ENCODE data around the gene ADAMTS16.

The ADAMTS16 gene

DNA sequence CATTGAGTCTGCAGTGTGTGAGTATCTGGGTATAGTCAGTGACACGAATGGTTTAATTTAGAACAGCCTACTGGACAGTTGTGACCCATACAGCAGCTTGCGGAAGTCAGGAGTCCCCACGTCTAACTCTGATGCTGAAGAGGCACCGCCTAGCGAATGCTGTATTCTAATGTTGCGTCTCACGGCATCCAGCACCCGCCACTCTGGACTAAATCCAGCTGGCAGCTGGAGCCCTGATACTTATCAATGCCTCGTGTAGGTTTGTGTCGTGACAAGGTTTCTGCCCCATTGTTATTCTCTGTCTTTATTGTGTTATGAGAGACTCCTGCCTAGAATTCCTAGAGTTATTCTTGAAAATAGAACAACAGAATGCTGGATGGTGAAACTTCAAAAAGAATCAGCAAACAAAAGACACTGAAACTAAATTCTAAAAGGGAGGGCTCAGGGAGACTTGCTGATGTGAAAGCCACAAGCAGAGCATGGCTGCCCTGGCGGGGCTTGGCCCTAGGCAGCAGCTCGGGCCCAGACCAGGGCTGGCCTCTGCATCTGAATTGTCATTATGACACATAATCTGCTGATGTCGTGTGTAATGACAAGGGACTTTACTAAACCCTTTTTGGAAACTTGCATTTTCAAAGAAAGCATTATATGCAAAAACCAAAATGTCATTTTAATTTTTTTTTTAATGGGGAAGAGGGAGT is 158.9 kb downstream of the ADAMTS16 start:
- Histone ChIP-seq H2AFZ (ENCODE audit: insufficient read depth, low read length, poor library complexity) (no peak overlapping the region), H3K9me3 (ENCODE audit: insufficient read depth, low read depth, low read length) (peaks cover 17% of the 10 kb centered on the region), H3K4me1 (ENCODE audit: control insufficient read depth in 1 of 2, insufficient read depth in 2 of 2, low read length in 2 of 2) (peaks cover 5 to 20% of the 10 kb centered on the region in 2 experiments), H3K18ac (ENCODE audit: low read length) (no peak overlapping the region), H3K4me2 (ENCODE audit: low read length) (no peak overlapping the region), H4K8ac (ENCODE audit: low read depth, low read length) (no peak overlapping the region), H3K4ac (ENCODE audit: low read depth, low read length) (no peak overlapping the region), H3K27me3 (ENCODE audit: insufficient read depth, low read length) (no peaks in the 10 kb centered on the region), H3K36me3 (ENCODE audit: control insufficient read depth in 1 of 2, insufficient read depth in 2 of 2, low read length in 2 of 2) (peaks cover 2 to 9% of the 10 kb centered on the region in 2 experiments), H4K12ac (ENCODE audit: low read depth, low read length) (no peak overlapping the region), H2BK5ac (ENCODE audit: low read depth, low read length, poor library complexity) (no peak overlapping the region), H3K9ac (ENCODE audit: low read length) (no peak overlapping the region), H3K23ac (ENCODE audit: low read length) (no peak overlapping the region), H3K79me2 (ENCODE audit: control insufficient read depth, insufficient read depth, low read length, poor library complexity) (no peaks in the 10 kb centered on the region), H3K4me3 (ENCODE audit: low read depth, low read length) (no peak overlapping the region), H3K27ac (ENCODE audit: low read depth, low read length) (no peak overlapping the region), H2BK12ac (ENCODE audit: low read length) (no peak overlapping the region), H2BK120ac (ENCODE audit: insufficient read depth, low read length, poor library complexity) (no peak overlapping the region), H3K79me1 (ENCODE audit: low read length) (peaks cover 11% of the 10 kb centered on the region), H2AK5ac (ENCODE audit: low read length) (no peak overlapping the region), H3K14ac (ENCODE audit: low read length) (no peak overlapping the region), H4K91ac (ENCODE audit: low read depth, low read length) (no peak overlapping the region)
- DNase-seq = no peak
- no CpG with 5 or more reads among the region's 13 CpGs for WGBS (ENCODE audit: extremely low coverage, insufficient coverage, insufficient read length)

DNA sequence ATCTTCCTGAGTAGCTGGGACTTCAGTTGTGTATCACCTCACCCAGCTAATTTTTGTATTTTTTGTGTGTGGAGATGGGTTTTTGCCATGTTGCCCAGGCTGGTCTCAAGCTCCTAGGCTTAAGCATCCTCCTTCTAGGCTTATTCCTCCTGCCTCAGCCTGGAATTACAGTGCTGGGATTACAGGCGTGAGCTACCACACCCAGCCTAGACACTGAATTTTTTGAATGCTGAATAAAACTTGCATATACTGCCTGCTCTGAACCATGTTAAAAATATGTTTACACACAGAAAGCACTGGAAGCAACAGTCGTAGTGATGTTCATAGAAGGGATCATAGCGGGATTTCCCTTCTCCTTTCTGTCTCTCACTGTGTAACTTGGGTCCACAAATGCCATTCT is 161.0 kb downstream of the ADAMTS16 start:
- no peak overlapping the region for H3K4me3 ChIP-seq (ENCODE audit: low read depth, low read length)
- H3K79me2 ChIP-seq (ENCODE audit: control insufficient read depth, insufficient read depth, low read length, poor library complexity) = no peaks in the 10 kb centered on the region
- no peak overlapping the region for H4K91ac ChIP-seq (ENCODE audit: low read depth, low read length)
- H4K8ac ChIP-seq (ENCODE audit: low read depth, low read length) = no peak overlapping the region
- no peak overlapping the region for H4K12ac ChIP-seq (ENCODE audit: low read depth, low read length)
- peaks cover 15% of the 10 kb centered on the region for H3K9me3 ChIP-seq (ENCODE audit: insufficient read depth, low read depth, low read length)
- H3K9ac ChIP-seq (ENCODE audit: low read length) = no peak overlapping the region
- peaks cover 4% of the 10 kb centered on the region for H3K79me1 ChIP-seq (ENCODE audit: low read length)
- no peak overlapping the region for H2BK5ac ChIP-seq (ENCODE audit: low read depth, low read length, poor library complexity)
- no peak overlapping the region for H2AFZ ChIP-seq (ENCODE audit: insufficient read depth, low read length, poor library complexity)
- H3K4me1 ChIP-seq (ENCODE audit: control insufficient read depth in 1 of 2, insufficient read depth in 2 of 2, low read length in 2 of 2) = peaks cover 3 to 20% of the 10 kb centered on the region in 2 experiments
- no peak overlapping the region for H2AK5ac ChIP-seq (ENCODE audit: low read length)
- no peak overlapping the region for H2BK120ac ChIP-seq (ENCODE audit: insufficient read depth, low read length, poor library complexity)
- H3K4me2 ChIP-seq (ENCODE audit: low read length) = no peak overlapping the region
- H3K36me3 ChIP-seq (ENCODE audit: control insufficient read depth in 1 of 2, insufficient read depth in 2 of 2, low read length in 2 of 2) = peaks cover 2 to 7% of the 10 kb centered on the region in 2 experiments
- H3K18ac ChIP-seq (ENCODE audit: low read length) = no peak overlapping the region
- no peaks in the 10 kb centered on the region for H3K27me3 ChIP-seq (ENCODE audit: insufficient read depth, low read length)
- no peak overlapping the region for H2BK12ac ChIP-seq (ENCODE audit: low read length)
- no peak overlapping the region for H3K27ac ChIP-seq (ENCODE audit: low read depth, low read length)
- H3K23ac ChIP-seq (ENCODE audit: low read length) = no peak overlapping the region
- no CpG with 5 or more reads among the region's 3 CpGs for WGBS (ENCODE audit: extremely low coverage, insufficient coverage, insufficient read length)
- H3K14ac ChIP-seq (ENCODE audit: low read length) = no peak overlapping the region
- H3K4ac ChIP-seq (ENCODE audit: low read depth, low read length) = no peak overlapping the region
- DNase-seq = no peak

DNA sequence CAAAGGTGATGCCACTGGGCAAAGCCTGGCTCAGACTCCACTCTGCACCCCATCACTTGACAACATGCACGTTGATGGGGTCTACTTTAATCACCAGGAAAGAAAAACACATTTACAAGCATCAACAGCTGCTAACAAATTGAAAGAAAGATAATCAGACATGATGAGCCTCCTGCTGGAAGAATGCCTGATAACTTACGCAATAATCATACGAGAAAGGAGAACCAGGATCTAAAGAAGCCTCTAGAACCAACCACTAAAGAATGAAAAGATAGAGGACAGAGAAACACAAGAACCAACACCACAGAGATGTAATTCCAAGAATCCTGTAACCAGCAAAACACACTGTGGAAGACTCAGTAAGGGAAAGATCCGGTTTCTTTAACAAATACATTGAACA is 162.1 kb downstream of the ADAMTS16 start:
- Histone ChIP-seq H3K18ac (ENCODE audit: low read length) (no peak overlapping the region), H2AK5ac (ENCODE audit: low read length) (no peak overlapping the region), H3K36me3 (ENCODE audit: control insufficient read depth in 1 of 2, insufficient read depth in 2 of 2, low read length in 2 of 2) (peaks cover 2 to 7% of the 10 kb centered on the region in 2 experiments), H4K12ac (ENCODE audit: low read depth, low read length) (no peak overlapping the region), H3K23ac (ENCODE audit: low read length) (no peak overlapping the region), H2BK120ac (ENCODE audit: insufficient read depth, low read length, poor library complexity) (no peak overlapping the region), H4K91ac (ENCODE audit: low read depth, low read length) (no peak overlapping the region), H2BK5ac (ENCODE audit: low read depth, low read length, poor library complexity) (no peak overlapping the region), H3K27me3 (ENCODE audit: insufficient read depth, low read length) (no peaks in the 10 kb centered on the region), H3K9me3 (ENCODE audit: insufficient read depth, low read depth, low read length) (peaks cover 15% of the 10 kb centered on the region), H2BK12ac (ENCODE audit: low read length) (no peak overlapping the region), H3K79me1 (ENCODE audit: low read length) (peaks cover 11% of the 10 kb centered on the region), H3K14ac (ENCODE audit: low read length) (no peak overlapping the region), H3K79me2 (ENCODE audit: control insufficient read depth, insufficient read depth, low read length, poor library complexity) (no peaks in the 10 kb centered on the region), H4K8ac (ENCODE audit: low read depth, low read length) (no peak overlapping the region), H3K4me3 (ENCODE audit: low read depth, low read length) (no peak overlapping the region), H3K27ac (ENCODE audit: low read depth, low read length) (no peak overlapping the region), H3K4ac (ENCODE audit: low read depth, low read length) (no peak overlapping the region), H2AFZ (ENCODE audit: insufficient read depth, low read length, poor library complexity) (no peak overlapping the region), H3K9ac (ENCODE audit: low read length) (no peak overlapping the region), H3K4me1 (ENCODE audit: control insufficient read depth in 1 of 2, insufficient read depth in 2 of 2, low read length in 2 of 2) (peaks cover 11 to 20% of the 10 kb centered on the region in 2 experiments), H3K4me2 (ENCODE audit: low read length) (no peak overlapping the region)
- DNase-seq = no peak
- WGBS (ENCODE audit: extremely low coverage, insufficient coverage, insufficient read length) = no CpG with 5 or more reads among the region's 4 CpGs

DNA sequence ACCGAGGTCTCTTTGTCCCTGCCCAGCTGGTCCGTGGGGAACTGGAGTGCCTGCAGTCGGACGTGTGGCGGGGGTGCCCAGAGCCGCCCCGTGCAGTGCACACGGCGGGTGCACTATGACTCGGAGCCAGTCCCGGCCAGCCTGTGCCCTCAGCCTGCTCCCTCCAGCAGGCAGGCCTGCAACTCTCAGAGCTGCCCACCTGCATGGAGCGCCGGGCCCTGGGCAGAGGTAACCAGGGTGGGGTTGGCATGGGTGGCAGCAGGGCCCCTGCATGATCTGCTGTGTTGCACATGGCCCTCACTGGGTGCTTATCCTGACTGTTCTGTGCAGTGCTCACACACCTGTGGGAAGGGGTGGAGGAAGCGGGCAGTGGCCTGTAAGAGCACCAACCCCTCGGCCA is 163.1 kb downstream of the ADAMTS16 start:
- Histone ChIP-seq H4K12ac (ENCODE audit: low read depth, low read length) (no peak overlapping the region), H3K27me3 (ENCODE audit: insufficient read depth, low read length) (no peaks in the 10 kb centered on the region), H2AK5ac (ENCODE audit: low read length) (no peak overlapping the region), H3K18ac (ENCODE audit: low read length) (no peak overlapping the region), H3K79me1 (ENCODE audit: low read length) (peaks cover 12% of the 10 kb centered on the region), H2BK5ac (ENCODE audit: low read depth, low read length, poor library complexity) (no peak overlapping the region), H3K23ac (ENCODE audit: low read length) (no peak overlapping the region), H3K4ac (ENCODE audit: low read depth, low read length) (no peak overlapping the region), H3K14ac (ENCODE audit: low read length) (no peak overlapping the region), H3K9me3 (ENCODE audit: insufficient read depth, low read depth, low read length) (peaks cover 15% of the 10 kb centered on the region), H3K79me2 (ENCODE audit: control insufficient read depth, insufficient read depth, low read length, poor library complexity) (no peaks in the 10 kb centered on the region), H3K36me3 (ENCODE audit: control insufficient read depth in 1 of 2, insufficient read depth in 2 of 2, low read length in 2 of 2) (peaks cover 2 to 7% of the 10 kb centered on the region in 2 experiments), H3K4me2 (ENCODE audit: low read length) (no peak overlapping the region), H4K91ac (ENCODE audit: low read depth, low read length) (peak overlapping the region; percentile 5), H3K4me1 (ENCODE audit: control insufficient read depth in 1 of 2, insufficient read depth in 2 of 2, low read length in 2 of 2) (peaks cover 10 to 17% of the 10 kb centered on the region in 2 experiments), H3K27ac (ENCODE audit: low read depth, low read length) (no peak overlapping the region), H4K8ac (ENCODE audit: low read depth, low read length) (no peak overlapping the region), H2BK120ac (ENCODE audit: insufficient read depth, low read length, poor library complexity) (no peak overlapping the region), H3K9ac (ENCODE audit: low read length) (no peak overlapping the region), H2AFZ (ENCODE audit: insufficient read depth, low read length, poor library complexity) (no peak overlapping the region), H3K4me3 (ENCODE audit: low read depth, low read length) (no peak overlapping the region), H2BK12ac (ENCODE audit: low read length) (no peak overlapping the region)
- WGBS (ENCODE audit: extremely low coverage, insufficient coverage, insufficient read length) = no CpG with 5 or more reads among the region's 15 CpGs
- no peak for DNase-seq

All from trophoblast cell (in vitro differentiated cells and primary cell).